H1 (cell line): ENCODE measurements around the gene USP36. TPM values are rescaled to one million over a fixed set of nuclear protein-coding genes. Genes with fewer than 3 reads are reported as not detected.

Experiments
- CTCF ChIA-PET: fragments of 300-600 bp; sonication (Branson Sonifier 250); formaldehyde crosslinking; loops from one replicate; lab custom pipeline; 2021; ENCODE audit not compliant: partially characterized antibody; lab: Charles Lee
- POLR2A ChIA-PET: fragments of 300-600 bp; sonication (Branson Sonifier 250); formaldehyde crosslinking; loops from one replicate; lab custom pipeline; 2021; ENCODE audit warnings: inconsistent platforms; ENCODE audit not compliant: partially characterized antibody; lab: Charles Lee
- DNase-seq, 2 experiments: peaks; one replicate each; pipeline versions ENCODE4 v3.0.0 to v3.0.0-alpha.2; 2010 to 2022; ENCODE audit warnings: low spot score in 2 of 2, low read depth in 1 of 2, mixed read lengths in 1 of 2
- FAIRE-seq: peaks from 2 replicates; lab custom pipeline; 2011; peaks lifted over from hg19 to GRCh38; lab: Jason Lieb, UNC
- H2AFZ ChIP-seq: 2 replicates; pipeline ENCODE4 v1.8.1; 2012; ENCODE audit warnings: low read length, inconsistent platforms
- H2AK5ac ChIP-seq: 2 replicates; pipeline ENCODE4 v1.6.1; 2013; ENCODE audit warnings: low read depth, low read length
- H2BK120ac ChIP-seq: replicated peaks from 2 replicates; pipeline ENCODE3; 2013; ENCODE audit warnings: low read depth, low read length, inconsistent platforms
- H2BK12ac ChIP-seq: 2 replicates; pipeline ENCODE4 v1.6.1; 2013; ENCODE audit warnings: low read depth, low read length
- H2BK15ac ChIP-seq: 2 replicates; pipeline ENCODE4 v1.6.1; 2013; ENCODE audit warnings: low read length
- H2BK20ac ChIP-seq: 2 replicates; pipeline ENCODE4 v1.6.1; 2013; ENCODE audit warnings: low read length
- H2BK5ac ChIP-seq: 2 replicates; pipeline ENCODE4 v1.6.1; 2013; ENCODE audit warnings: low read depth, low read length
- H3K14ac ChIP-seq: 2 replicates; pipeline ENCODE4 v1.6.1; 2013; ENCODE audit warnings: inconsistent platforms; ENCODE audit not compliant: insufficient read length
- H3K18ac ChIP-seq: 2 replicates; pipeline ENCODE4 v1.6.1; 2013; ENCODE audit warnings: low read length; ENCODE audit errors: extremely low read depth
- H3K23ac ChIP-seq: 2 replicates; pipeline ENCODE4 v1.6.1; 2013; ENCODE audit warnings: inconsistent platforms; ENCODE audit not compliant: insufficient read length
- H3K23me2 ChIP-seq: 2 replicates; pipeline ENCODE4 v1.6.1; 2013; ENCODE audit warnings: low read depth, low read length
- H3K27ac ChIP-seq: 2 replicates; pipeline ENCODE4 v1.6.1; 2011; ENCODE audit warnings: low read depth, low read length, inconsistent platforms
- H3K27me3 ChIP-seq, 4 experiments: replicated peaks in 1 of 4; 1 replicate in 1 of 4; 2 replicates in 3 of 4; pipeline versions ENCODE4 v1.6.1 to v1.8.1; 2011 to 2013; ENCODE audit warnings: low read length in 3 of 4, mild to moderate bottlenecking in 3 of 4, inconsistent platforms in 2 of 4, mixed read lengths in 2 of 4, moderate library complexity in 1 of 4; ENCODE audit not compliant: control insufficient read depth in 3 of 4, insufficient read depth in 3 of 4; ENCODE audit errors: extremely low read depth in 1 of 4
- H3K36me3 ChIP-seq, 4 experiments: 2 replicates each; pipeline versions ENCODE4 v1.6.1 to v1.8.1; 2011 to 2013; ENCODE audit warnings: mild to moderate bottlenecking in 4 of 4, low read length in 3 of 4, moderate library complexity in 2 of 4, control low read depth in 1 of 4, inconsistent platforms in 1 of 4; ENCODE audit not compliant: insufficient read depth in 4 of 4, control insufficient read depth in 2 of 4
- H3K4ac ChIP-seq: replicated peaks from 2 replicates; pipeline ENCODE3; 2013; ENCODE audit warnings: low read length, low read depth, mixed read lengths, inconsistent platforms; ENCODE audit not compliant: insufficient read length
- H3K4me1 ChIP-seq, 4 experiments: replicated peaks in 1 of 4; 1 replicate in 1 of 4; 2 replicates in 3 of 4; pipeline versions ENCODE4 v1.6.1 to v1.8.1; 2011 to 2013; ENCODE audit warnings: low read length in 3 of 4, inconsistent platforms in 2 of 4, mixed read lengths in 1 of 4; ENCODE audit not compliant: insufficient read depth in 4 of 4, control insufficient read depth in 3 of 4
- H3K4me2 ChIP-seq, 2 experiments: 2 replicates each; pipeline versions ENCODE4 v1.6.1 to v1.8.1; 2011 to 2013; ENCODE audit warnings: low read depth in 2 of 2, low read length in 2 of 2, control low read depth in 1 of 2, inconsistent platforms in 1 of 2, mild to moderate bottlenecking in 1 of 2; ENCODE audit not compliant: insufficient read depth in 1 of 2
- H3K4me3 ChIP-seq, 4 experiments: fragments of 200-600, 300-600 bp in 1 of 4; sonication (generic), shearing (Covaris generic), sonication (Bioruptor Twin) in 1 of 4; 2 replicates each; pipeline versions ENCODE4 v1.5.1 to v1.8.1; 2011 to 2016; ENCODE audit warnings: low read length in 4 of 4, low read depth in 3 of 4, control low read depth in 2 of 4, inconsistent platforms in 2 of 4, mild to moderate bottlenecking in 2 of 4, mixed read lengths in 1 of 4, moderate library complexity in 1 of 4; ENCODE audit not compliant: insufficient read depth in 2 of 4; ENCODE audit errors: extremely low read depth in 1 of 4
- H3K56ac ChIP-seq: replicated peaks from 2 replicates; pipeline ENCODE3; 2013; ENCODE audit warnings: low read depth, mild to moderate bottlenecking, mixed read lengths, low read length, inconsistent platforms; ENCODE audit not compliant: insufficient read length
- H3K79me1 ChIP-seq: 2 replicates; pipeline ENCODE4 v1.6.1; 2013; ENCODE audit warnings: low read depth, low read length, control low read depth
- H3K79me2 ChIP-seq, 2 experiments: 2 replicates each; pipeline versions ENCODE4 v1.6.1 to v1.8.1; 2012 to 2013; ENCODE audit warnings: low read length in 2 of 2, mild to moderate bottlenecking in 2 of 2, inconsistent platforms in 1 of 2; ENCODE audit not compliant: insufficient read depth in 2 of 2, control insufficient read depth in 1 of 2
- H3K9ac ChIP-seq, 4 experiments: replicated peaks in 1 of 4; 1 replicate in 1 of 4; 2 replicates in 3 of 4; pipeline versions ENCODE4 v1.6.1 to v1.8.1; 2011 to 2013; ENCODE audit warnings: low read depth in 3 of 4, low read length in 3 of 4, control low read depth in 2 of 4, mild to moderate bottlenecking in 2 of 4, moderate library complexity in 2 of 4, inconsistent platforms in 1 of 4; ENCODE audit errors: extremely low read depth in 1 of 4
- H3K9me3 ChIP-seq, 2 experiments: 2 replicates each; pipeline versions ENCODE4 v1.6.1 to v1.8.1; 2012 to 2013; ENCODE audit warnings: mild to moderate bottlenecking in 2 of 2, moderate library complexity in 2 of 2, control low read depth in 1 of 2, inconsistent platforms in 1 of 2, low read depth in 1 of 2, low read length in 1 of 2, mixed read lengths in 1 of 2; ENCODE audit not compliant: insufficient read depth in 2 of 2
- H4K20me1 ChIP-seq, 2 experiments: replicated peaks in 1 of 2; 2 replicates each; pipeline versions ENCODE3 to v1.8.1; 2011 to 2013; ENCODE audit warnings: inconsistent platforms in 2 of 2, low read length in 2 of 2, mild to moderate bottlenecking in 1 of 2; ENCODE audit not compliant: insufficient read depth in 2 of 2, control insufficient read depth in 1 of 2
- H4K5ac ChIP-seq: 2 replicates; pipeline ENCODE4 v1.6.1; 2013; ENCODE audit warnings: low read length, low read depth, mixed read lengths, inconsistent platforms; ENCODE audit not compliant: insufficient read length
- H4K8ac ChIP-seq: 2 replicates; pipeline ENCODE4 v1.8.0; 2013; ENCODE audit warnings: mild to moderate bottlenecking, moderate library complexity, low read length, inconsistent platforms; ENCODE audit not compliant: insufficient read depth; ENCODE audit errors: extremely low read depth
- H4K91ac ChIP-seq: replicated peaks from 2 replicates; pipeline ENCODE3; 2013; ENCODE audit warnings: low read length, mixed read lengths, inconsistent platforms; ENCODE audit not compliant: insufficient read length
- CEBPB ChIP-seq: IDR thresholded peaks from 2 replicates; pipeline ENCODE4 v1.6.1; 2012; ENCODE audit warnings: low read depth, low read length
- CREB1 ChIP-seq: IDR thresholded peaks from 2 replicates; pipeline ENCODE4 v1.6.1; 2012; ENCODE audit warnings: inconsistent platforms
- CTBP2 ChIP-seq: IDR thresholded peaks from 2 replicates; pipeline ENCODE4 v1.7.0; 2011; ENCODE audit warnings: borderline replicate concordance, mild to moderate bottlenecking, moderate library complexity, mixed read lengths, low read length; ENCODE audit not compliant: insufficient read depth, insufficient read length
- FOSL1 ChIP-seq: IDR thresholded peaks from 2 replicates; pipeline ENCODE4 v1.6.1; 2011; ENCODE audit warnings: mild to moderate bottlenecking, low read depth, low read length, moderate library complexity; ENCODE audit not compliant: insufficient read depth
- POLR2A ChIP-seq, 2 experiments: IDR thresholded peaks; 1 replicate in 1 of 2; 2 replicates in 1 of 2; pipeline ENCODE4 v1.6.1; 2011; ENCODE audit warnings: low read depth in 2 of 2, low read length in 2 of 2, mild to moderate bottlenecking in 2 of 2; ENCODE audit errors: control extremely low read depth in 1 of 2
- POLR2AphosphoS5 ChIP-seq: IDR thresholded peaks from 2 replicates; pipeline ENCODE4 v1.6.1; 2011; ENCODE audit warnings: low read depth, low read length
- RNF2 ChIP-seq: fragments of 200-900, 300-1000 bp; sonication (generic); IDR thresholded peaks from 2 replicates; pipeline ENCODE4 v1.7.1; 2016; ENCODE audit warnings: borderline replicate concordance, low read depth, mild to moderate bottlenecking, antibody characterized with exemption, low read length; ENCODE audit not compliant: poor library complexity, severe bottlenecking; ENCODE audit errors: missing control alignments
- SUZ12 ChIP-seq: fragments of 200-600 bp; sonication (generic); IDR thresholded peaks from 2 replicates; pipeline ENCODE4 v1.6.1; 2012; ENCODE audit warnings: mild to moderate bottlenecking, inconsistent platforms, low read length, moderate library complexity, mixed read lengths
- TAF7 ChIP-seq: optimal IDR thresholded peaks from 2 replicates; pipeline ENCODE3; 2011; ENCODE audit warnings: low read depth, mild to moderate bottlenecking, inconsistent platforms, low read length, moderate library complexity, borderline replicate concordance
- WGBS, 2 experiments: shearing (Covaris generic) in 1 of 2; methylation state at CpG; one replicate each; pipeline versions ENCODE4 v1.1.6 to v1.1.7; 2013 to 2015; ENCODE audit warnings: low lambda C conversion rate in 2 of 2, mixed read lengths in 2 of 2, inconsistent platforms in 1 of 2, low coverage in 1 of 2, missing lambda C conversion rate in 1 of 2; ENCODE audit not compliant: insufficient replicate concordance in 2 of 2, insufficient coverage in 1 of 2, insufficient read length in 1 of 2; ENCODE audit errors: extremely low coverage in 1 of 2, missing lambda C conversion rate in 1 of 2; 5-methylcytosine and 5-hydroxymethylcytosine counted together
- polyA plus RNA-seq, 7 experiments: library from polyadenylated mRNA; depleted of rRNA in 3 of 7; stranded (reverse) in 5 of 7; unstranded in 2 of 7; fragments of >200 nt in 5 of 7; fragments of 200-250 nt in 2 of 7; gene quantifications; 1 replicate in 5 of 7; 2 replicates in 1 of 7; 4 replicates in 1 of 7; pipeline versions ENCODE4 v1.2.1 to v1.2.3, GENCODE V29; 2011 to 2013; ENCODE audit warnings: missing spikeins in 2 of 7, mixed read lengths in 2 of 7
- total RNA-seq: library from RNA; stranded (reverse); fragmentation: NEBNext Ultra II Directional; extraction: Animal tissue kit (Norgen Biotek cat#: 25700); gene quantifications from 2 replicates; pipeline ENCODE4 v1.2.1, GENCODE V29; 2021

The USP36 gene
- total and polyA plus RNA-seq, 2 of the 8 experiments (the other 6 are each of a cell fraction or from before 2014, with no cell fraction given), result 40.7 to 67.7 TPM

- no peak overlapping the region for H2BK15ac ChIP-seq
- H2AK5ac ChIP-seq, result 0 out of 2 replicates have a peak overlapping the region, but pooled peaks have one; percentile 24
- ChIA-PET CTCF (interaction anchor here (0.6 to 1.6 kb wide), 4 partner anchors 33 to 1379 kb away, joined by 3 to 5 read pairs (median 4); no protein-coding TSS in a partner anchor), POLR2A (interaction anchor here (1.2 to 3.0 kb wide), 3 partner anchors 9 to 38 kb away, joined by 3 to 11 read pairs (median 3); no protein-coding TSS in a partner anchor)
- FAIRE-seq (no peak), DNase-seq (no peak)
- H3K79me2 ChIP-seq, result no peaks in the 10 kb centered on the region
- no peak overlapping the region for H4K8ac ChIP-seq
- no peak overlapping the region for H2BK20ac ChIP-seq
- no peak overlapping the region for H4K5ac ChIP-seq
- no peak overlapping the region for H2BK120ac ChIP-seq
- H4K20me1 ChIP-seq, result peaks cover 3 to 6% of the 10 kb centered on the region in 2 experiments
- no peak overlapping the region for H3K14ac ChIP-seq
- no peak overlapping the region; a peak in 1 of 7 replicates for H3K9ac ChIP-seq
- H3K4me1 ChIP-seq, result no peaks in the 10 kb centered on the region
- no peaks in the 10 kb centered on the region for H3K9me3 ChIP-seq
- no peaks in the 10 kb centered on the region for H3K27me3 ChIP-seq
- TF ChIP-seq CEBPB (no peak), SUZ12 (no peak), POLR2A (IDR thresholded peaks at IDR 0.05; ENCODE audit: control extremely low read depth in 1 of 2, low read depth in 2 of 2, low read length in 2 of 2) (peak in 1 of 2 experiments; percentile 27; a peak in 1 of 3 replicates), RNF2 (no peak), CREB1 (no peak), FOSL1 (no peak), POLR2AphosphoS5 (peak; percentile 53; the same call in 1 of the 2 replicates), TAF7 (no peak), CTBP2 (no peak)
- no peak overlapping the region for H3K18ac ChIP-seq
- H4K91ac ChIP-seq, result no peak overlapping the region
- no peak overlapping the region for H3K23ac ChIP-seq
- no peak overlapping the region for H3K4me2 ChIP-seq
- no peak overlapping the region for H2AFZ ChIP-seq
- WGBS, 2 experiments, result 95% methylated on average over 10 of the region's 10 CpGs; no CpG with 5 or more reads in 1 of the 2 experiments
- H3K4ac ChIP-seq, result no peak overlapping the region
- H3K56ac ChIP-seq, result no peak overlapping the region
- no peak overlapping the region for H3K4me3 ChIP-seq
- H3K36me3 ChIP-seq, result peaks cover 18 to 47% (median 26%) of the 10 kb centered on the region in 4 experiments
- H2BK12ac ChIP-seq, result no peak overlapping the region
- H3K27ac ChIP-seq, result no peak overlapping the region
- peaks cover 2% of the 10 kb centered on the region for H3K23me2 ChIP-seq
- 0 out of 2 replicates have a peak overlapping the region, but pooled peaks have one; percentile 52 for H2BK5ac ChIP-seq
- no peaks in the 10 kb centered on the region for H3K79me1 ChIP-seq
These were observed 47.2 kb downstream of the USP36 start for GRCh38 chr17:78793415-78793814.
